ENCODE data around the gene CMA1. TPM values are rescaled to one million over a fixed set of nuclear protein-coding genes. Genes with fewer than 3 reads are reported as not detected.
"Not testable (repeated sequence)": the region's sequence is repeated elsewhere in the genome, so short reads cannot be mapped to it uniquely, and the experiment has no call there.

CMA1 gene
- polyA plus RNA-seq, 3 donors: not detected

DNA sequence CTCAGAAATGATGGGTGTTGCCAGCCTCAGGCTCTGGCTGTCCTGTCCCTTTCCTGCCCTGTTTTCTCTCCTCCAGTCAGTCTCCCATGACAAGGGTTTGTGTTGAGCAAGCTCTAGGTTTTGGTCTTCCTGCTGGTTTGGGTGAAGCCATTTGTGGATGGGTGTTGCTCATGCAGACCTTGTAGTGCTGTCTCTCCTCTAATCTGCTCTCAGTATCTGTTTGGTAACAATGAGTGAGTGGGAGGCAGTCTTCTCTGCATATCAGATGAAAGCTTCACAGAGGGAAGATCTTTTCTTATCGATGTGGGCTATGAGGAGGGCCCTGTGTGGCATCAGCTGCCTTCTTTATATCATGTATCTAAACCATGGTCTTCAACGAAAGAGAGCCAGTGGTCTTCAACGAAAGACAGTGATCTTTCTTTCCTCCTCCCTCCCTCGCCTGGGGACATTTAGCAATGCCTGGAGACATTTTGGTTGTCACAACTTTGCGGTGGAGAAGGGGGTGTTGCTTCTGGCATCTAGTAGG lies 3.6 kb downstream of the CMA1 start:
- no peak for DNase-seq
- Histone ChIP-seq H3K9ac (ENCODE audit: insufficient read depth, low read length, poor library complexity, severe bottlenecking) (no peak overlapping the region), H2AFZ (ENCODE audit: insufficient read depth, low read depth, low read length, poor library complexity, severe bottlenecking) (no peak overlapping the region), H3K79me2 (ENCODE audit: insufficient read depth, low read length) (no peaks in the 10 kb centered on the region), H3K4me1 (ENCODE audit: control insufficient read depth in 1 of 2, insufficient read depth in 2 of 2, low read length in 2 of 2) (no peaks in the 10 kb centered on the region), H3K36me3 (replicated peaks in 1 of 2; ENCODE audit: control insufficient read depth in 1 of 2, insufficient read depth in 2 of 2, low read length in 2 of 2) (no peaks in the 10 kb centered on the region), H3K4me2 (replicated peaks; ENCODE audit: extremely low read depth, low read length, poor library complexity, severe bottlenecking) (no peak overlapping the region), H3K27ac (ENCODE audit: low read depth in 1 of 2, low read length in 2 of 2) (no peak overlapping the region), H3K4me3 (replicated peaks in 1 of 3; ENCODE audit: low read depth in 2 of 3, low read length in 3 of 3) (no peak overlapping the region), H4K20me1 (ENCODE audit: insufficient read depth, low read length) (no peaks in the 10 kb centered on the region), H3K27me3 (ENCODE audit: control insufficient read depth in 2 of 2, insufficient read depth in 2 of 2, low read length in 2 of 2) (no peaks in the 10 kb centered on the region), H3K9me3 (replicated peaks in 1 of 2; ENCODE audit: control insufficient read depth in 1 of 2, insufficient read depth in 1 of 2, low read length in 2 of 2) (no peaks in the 10 kb centered on the region)
- Mint-ChIP-seq H3K4me1 (no peaks in the 10 kb centered on the region), H3K4me3 (no peak overlapping the region), H3K27me3 (ENCODE audit: low read depth in 3 of 3) (peaks cover 2 to 8% (median 6%) of the 10 kb centered on the region in 3 donors), H3K9me3 (no peaks in the 10 kb centered on the region), H3K27ac (no peak overlapping the region), H3K36me3 (no peaks in the 10 kb centered on the region)
- intact Hi-C loops (cut with micrococcal nuclease): no loop called here
- no CpG with 5 or more reads among the region's 5 CpGs for WGBS (ENCODE audit: insufficient coverage)
- TF ChIP-seq, protein P1, sequence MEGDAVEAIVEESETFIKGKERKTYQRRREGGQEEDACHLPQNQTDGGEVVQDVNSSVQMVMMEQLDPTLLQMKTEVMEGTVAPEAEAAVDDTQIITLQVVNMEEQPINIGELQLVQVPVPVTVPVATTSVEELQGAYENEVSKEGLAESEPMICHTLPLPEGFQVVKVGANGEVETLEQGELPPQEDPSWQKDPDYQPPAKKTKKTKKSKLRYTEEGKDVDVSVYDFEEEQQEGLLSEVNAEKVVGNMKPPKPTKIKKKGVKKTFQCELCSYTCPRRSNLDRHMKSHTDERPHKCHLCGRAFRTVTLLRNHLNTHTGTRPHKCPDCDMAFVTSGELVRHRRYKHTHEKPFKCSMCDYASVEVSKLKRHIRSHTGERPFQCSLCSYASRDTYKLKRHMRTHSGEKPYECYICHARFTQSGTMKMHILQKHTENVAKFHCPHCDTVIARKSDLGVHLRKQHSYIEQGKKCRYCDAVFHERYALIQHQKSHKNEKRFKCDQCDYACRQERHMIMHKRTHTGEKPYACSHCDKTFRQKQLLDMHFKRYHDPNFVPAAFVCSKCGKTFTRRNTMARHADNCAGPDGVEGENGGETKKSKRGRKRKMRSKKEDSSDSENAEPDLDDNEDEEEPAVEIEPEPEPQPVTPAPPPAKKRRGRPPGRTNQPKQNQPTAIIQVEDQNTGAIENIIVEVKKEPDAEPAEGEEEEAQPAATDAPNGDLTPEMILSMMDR (IDR thresholded peaks at IDR 0.05): no peak

DNA sequence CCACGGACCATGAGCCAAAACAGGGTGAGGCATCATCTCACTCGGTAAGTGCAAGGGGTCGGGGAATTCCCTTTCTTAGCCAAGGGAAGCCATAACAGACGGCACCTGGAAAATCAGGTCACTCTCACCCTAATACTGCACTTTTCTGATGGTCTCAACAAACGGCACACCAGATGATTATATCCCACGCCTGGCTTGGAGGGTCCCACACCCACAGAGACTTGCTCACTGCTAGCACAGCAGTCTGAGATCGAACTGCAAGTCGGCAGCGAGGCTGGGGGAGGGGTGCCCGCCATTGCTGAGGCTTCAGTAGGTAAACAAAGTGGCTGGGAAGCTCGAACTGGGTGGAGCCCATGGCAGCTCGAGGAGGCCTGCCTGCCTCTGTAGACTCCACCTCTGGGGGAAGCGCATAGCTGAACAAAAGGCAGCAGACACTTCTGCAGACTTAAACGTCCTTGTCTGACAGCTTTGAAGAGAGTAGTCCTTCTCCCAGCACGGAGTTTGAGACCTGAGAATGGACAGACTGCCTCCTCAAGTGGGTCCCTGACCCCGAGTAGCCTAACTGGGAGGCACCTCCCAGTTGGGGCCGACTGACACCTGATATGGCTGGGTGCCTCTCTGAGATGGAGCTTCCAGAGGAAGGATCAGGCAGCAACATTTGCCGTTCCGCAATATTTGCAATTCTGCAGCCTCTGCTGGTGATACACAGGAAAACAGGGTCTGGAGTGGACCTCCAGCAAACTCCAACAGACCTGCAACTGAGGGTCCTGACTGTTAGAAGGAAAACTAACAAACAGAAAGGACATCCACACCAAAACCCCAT lies 16.3 kb downstream of the CMA1 start:
- H2AFZ ChIP-seq (ENCODE audit: insufficient read depth, low read depth, low read length, poor library complexity, severe bottlenecking); H3K27me3 ChIP-seq (ENCODE audit: control insufficient read depth in 2 of 2, insufficient read depth in 2 of 2, low read length in 2 of 2); H3K4me3 Mint-ChIP-seq; DNase-seq; H3K4me1 ChIP-seq (ENCODE audit: control insufficient read depth in 1 of 2, insufficient read depth in 2 of 2, low read length in 2 of 2); H3K4me1 Mint-ChIP-seq; intact Hi-C loops (cut with micrococcal nuclease); H3K4me3 ChIP-seq (replicated peaks in 1 of 3; ENCODE audit: low read depth in 2 of 3, low read length in 3 of 3); H3K79me2 ChIP-seq (ENCODE audit: insufficient read depth, low read length); H3K27ac Mint-ChIP-seq; H3K27ac ChIP-seq (ENCODE audit: low read depth in 1 of 2, low read length in 2 of 2); H3K4me2 ChIP-seq (replicated peaks; ENCODE audit: extremely low read depth, low read length, poor library complexity, severe bottlenecking); H3K36me3 ChIP-seq (replicated peaks in 1 of 2; ENCODE audit: control insufficient read depth in 1 of 2, insufficient read depth in 2 of 2, low read length in 2 of 2); H3K36me3 Mint-ChIP-seq; H3K27me3 Mint-ChIP-seq (ENCODE audit: low read depth in 3 of 3); H3K9me3 ChIP-seq (replicated peaks in 1 of 2; ENCODE audit: control insufficient read depth in 1 of 2, insufficient read depth in 1 of 2, low read length in 2 of 2); H3K9ac ChIP-seq (ENCODE audit: insufficient read depth, low read length, poor library complexity, severe bottlenecking); H4K20me1 ChIP-seq (ENCODE audit: insufficient read depth, low read length): not testable (repeated sequence)
- peaks cover 4 to 24% (median 10%) of the 10 kb centered on the region in 7 donors for H3K9me3 Mint-ChIP-seq
- 89% methylated on average over 14 of the region's 19 CpGs for WGBS (ENCODE audit: insufficient coverage)
